KMS-11 (cell line): ENCODE measurements around the gene GREM2.

ENCODE experiments used
- H2AFZ ChIP-seq: fragments of 200-600 bp; sonication (generic); 2 replicates; pipeline ENCODE4 v1.6.1; 2016; ENCODE audit warnings: antibody characterized with exemption, mixed run types, low read depth
- H3K27ac ChIP-seq: fragments of 200-600 bp; sonication (generic); 2 replicates; pipeline ENCODE4 v1.6.1; 2016; ENCODE audit warnings: mild to moderate bottlenecking, mixed run types
- H3K27me3 ChIP-seq: fragments of 200-600 bp; sonication (generic); 2 replicates; pipeline ENCODE4 v1.6.1; 2017; ENCODE audit warnings: mild to moderate bottlenecking, low read depth, mixed run types, moderate library complexity; ENCODE audit not compliant: insufficient read depth
- H3K36me3 ChIP-seq: fragments of 200-600 bp; sonication (generic); 2 replicates; pipeline ENCODE4 v1.6.1; 2017; ENCODE audit warnings: mild to moderate bottlenecking, mixed run types; ENCODE audit not compliant: insufficient read depth
- H3K4me1 ChIP-seq: fragments of 200-600 bp; sonication (generic); 2 replicates; pipeline ENCODE4 v1.6.1; 2016; ENCODE audit warnings: mild to moderate bottlenecking, low read depth, mixed run types; ENCODE audit not compliant: poor library complexity, severe bottlenecking
- H3K4me2 ChIP-seq: fragments of 200-600 bp; sonication (generic); 2 replicates; pipeline ENCODE4 v1.7.0; 2016; ENCODE audit warnings: mild to moderate bottlenecking, mixed run types
- H3K4me3 ChIP-seq: fragments of 200-600 bp; sonication (generic); IDR thresholded peaks from 2 replicates; pipeline ENCODE4 v1.6.1; 2017; ENCODE audit warnings: low read depth, low read length, mixed read lengths; ENCODE audit not compliant: insufficient read depth
- H3K79me2 ChIP-seq: fragments of 200-600 bp; sonication (generic); 2 replicates; pipeline ENCODE4 v1.6.1; 2016; ENCODE audit warnings: low read depth, mixed run types; ENCODE audit not compliant: insufficient read depth
- H3K9ac ChIP-seq: fragments of 200-600 bp; sonication (generic); 2 replicates; pipeline ENCODE4 v1.6.1; 2016; ENCODE audit warnings: mild to moderate bottlenecking, mixed run types
- H4K20me1 ChIP-seq: fragments of 200-600 bp; sonication (generic); 2 replicates; pipeline ENCODE4 v1.6.1; 2016; ENCODE audit warnings: mild to moderate bottlenecking, mixed run types; ENCODE audit not compliant: insufficient read depth
- CTCF ChIP-seq: fragments of 200-600 bp; sonication (generic); conservative IDR thresholded peaks from 2 replicates; pipeline ENCODE4 v1.6.1; 2017; ENCODE audit warnings: low read depth, mild to moderate bottlenecking, antibody characterized with exemption, low read length, moderate library complexity, mixed read lengths

GREM2 gene

DNA sequence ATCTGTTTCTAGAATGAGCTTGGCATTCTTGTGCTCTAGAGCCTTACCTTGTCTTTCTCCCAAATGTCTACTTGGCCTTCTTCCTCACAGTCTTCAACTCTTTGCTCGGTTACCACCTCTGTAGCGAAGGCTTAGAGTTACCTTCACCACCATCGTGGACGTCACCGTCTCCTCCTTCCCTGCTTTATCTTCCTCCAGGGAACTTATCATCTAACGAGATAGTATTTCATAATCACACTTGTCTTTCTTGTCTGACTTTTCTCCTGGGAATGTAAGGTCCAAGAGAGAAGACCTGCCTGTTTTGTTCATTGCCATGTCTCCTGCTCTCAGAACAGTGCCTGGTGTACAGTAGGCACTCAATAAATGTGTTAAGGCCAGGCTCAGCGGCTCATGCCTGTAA, 115.6 kb downstream of the GREM2 start:
- no peak overlapping the region for H3K9ac ChIP-seq
- H3K4me1 ChIP-seq = peaks cover 7% of the 10 kb centered on the region
- H3K4me3 ChIP-seq = no peak overlapping the region
- no peak overlapping the region for H3K27ac ChIP-seq
- no peaks in the 10 kb centered on the region for H3K27me3 ChIP-seq
- TF ChIP-seq CTCF = no peak
- H4K20me1 ChIP-seq = no peaks in the 10 kb centered on the region
- no peaks in the 10 kb centered on the region for H3K36me3 ChIP-seq
- H3K4me2 ChIP-seq = no peak overlapping the region
- H2AFZ ChIP-seq = no peak overlapping the region
- no peaks in the 10 kb centered on the region for H3K79me2 ChIP-seq

- H3K27me3 ChIP-seq = no peaks in the 10 kb centered on the region
- TF ChIP-seq CTCF = no peak
- H3K4me3 ChIP-seq = no peak overlapping the region
- H3K27ac ChIP-seq = no peak overlapping the region
- no peak overlapping the region for H3K4me2 ChIP-seq
- H3K4me1 ChIP-seq = peaks cover 7% of the 10 kb centered on the region
- no peaks in the 10 kb centered on the region for H3K79me2 ChIP-seq
- no peaks in the 10 kb centered on the region for H4K20me1 ChIP-seq
- no peak overlapping the region for H3K9ac ChIP-seq
- no peaks in the 10 kb centered on the region for H3K36me3 ChIP-seq
- no peak overlapping the region for H2AFZ ChIP-seq
Measured at GRCh38 chr1:240495601-240496000, 116.4 kb downstream of the GREM2 start.

DNA sequence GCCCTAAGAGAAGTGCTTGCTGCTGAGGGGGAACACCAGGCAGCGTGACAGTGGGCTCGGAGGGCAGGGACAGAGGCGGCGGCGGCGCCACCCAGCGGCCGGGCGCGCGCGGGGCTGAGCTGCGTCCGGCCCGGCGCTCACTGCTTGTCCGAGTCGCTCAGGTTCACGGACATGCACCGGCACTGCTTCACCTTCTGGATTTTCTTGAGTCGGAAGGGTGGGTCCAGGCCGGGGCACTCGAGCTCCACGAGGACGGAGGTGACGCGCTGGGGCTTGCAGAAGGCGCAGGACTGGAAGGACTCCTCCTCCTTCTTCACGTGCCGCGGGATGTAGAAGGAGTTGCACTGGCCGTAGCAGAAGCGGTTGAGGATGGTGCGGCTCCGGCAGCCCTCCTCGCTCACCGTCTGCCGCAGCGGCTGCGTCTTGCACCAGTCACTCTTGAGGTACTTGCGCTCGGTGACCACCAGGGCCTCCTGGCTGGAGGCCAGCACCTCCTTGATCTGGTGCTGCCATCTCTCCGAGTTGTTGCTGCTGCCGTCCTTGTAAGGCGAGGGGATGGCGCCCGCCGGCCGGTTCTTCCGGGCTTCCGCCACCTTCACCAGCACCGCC, 119.0 kb downstream of the GREM2 start:
- Histone ChIP-seq H2AFZ (no peak overlapping the region), H3K4me3 (no peak overlapping the region), H3K4me2 (no peak overlapping the region)

GRCh38 chr1:240491796-240492195, 120.2 kb downstream of the GREM2 start:
- Histone ChIP-seq H3K9ac (no peak overlapping the region), H3K79me2 (no peaks in the 10 kb centered on the region), H3K4me2 (no peak overlapping the region), H4K20me1 (no peaks in the 10 kb centered on the region), H2AFZ (no peak overlapping the region), H3K36me3 (no peaks in the 10 kb centered on the region), H3K27me3 (no peaks in the 10 kb centered on the region), H3K4me1 (no peaks in the 10 kb centered on the region), H3K27ac (no peak overlapping the region), H3K4me3 (no peak overlapping the region)
- no peak for TF ChIP-seq CTCF

More for the DNA sequence above, 119.0 kb downstream of the GREM2 start:
- no peaks in the 10 kb centered on the region for H3K27me3 ChIP-seq
- no peaks in the 10 kb centered on the region for H3K79me2 ChIP-seq
- no peaks in the 10 kb centered on the region for H4K20me1 ChIP-seq
- no peaks in the 10 kb centered on the region for H3K36me3 ChIP-seq
- H3K27ac ChIP-seq = no peak overlapping the region
- no peak for TF ChIP-seq CTCF
- no peaks in the 10 kb centered on the region for H3K4me1 ChIP-seq
- H3K9ac ChIP-seq = no peak overlapping the region
